Lower lobe of right lung (tissue), 2 donors: ENCODE measurements around the gene TBL1X. TPM values are rescaled to one million over a fixed set of nuclear protein-coding genes. Genes with fewer than 3 reads are reported as not detected.

Source experiments
- ATAC-seq, 2 donors: fragments of 200-7000 bp; cut with Tn5 transposase; one replicate each; pipeline ENCODE4 v1.9.1; 2020 to 2022; ENCODE audit warnings: mild to moderate bottlenecking in 2 of 2, moderate library complexity in 2 of 2
- DNase-seq: peaks from one replicate; pipeline ENCODE4 v3.0.0-alpha.2; 2020
- H3K27ac ChIP-seq: fragments of 200-600 bp; one replicate; pipeline ENCODE4 v1.8.0; 2022
- H3K27me3 ChIP-seq: fragments of 200-600 bp; one replicate; pipeline ENCODE4 v1.8.0; 2022; ENCODE audit warnings: low read depth
- H3K36me3 ChIP-seq: fragments of 200-600 bp; one replicate; pipeline ENCODE4 v1.8.0; 2022; ENCODE audit warnings: mild to moderate bottlenecking
- H3K4me1 ChIP-seq: fragments of 200-600 bp; one replicate; pipeline ENCODE4 v1.8.0; 2022
- H3K4me3 ChIP-seq: fragments of 200-600 bp; one replicate; pipeline ENCODE4 v1.8.0; 2022; ENCODE audit warnings: mild to moderate bottlenecking
- H3K9me3 ChIP-seq: fragments of 200-600 bp; one replicate; pipeline ENCODE4 v1.8.0; 2022
- intact Hi-C: fragments of 100-400 bp; cut with DNase I; formaldehyde crosslinking; loops from one replicate; pipeline ENCODE4 v1.11.0; 2022
- total RNA-seq: library from RNA; stranded (reverse); fragmentation: NEBNext Ultra II Directional; extraction: Animal tissue kit (Norgen Biotek cat#: 25700); gene quantifications from one replicate; pipeline ENCODE4 v1.2.1, GENCODE V29; 2021
- TF ChIP-seq, protein P1 (sequence below): fragments of 200-600 bp; IDR thresholded peaks from one replicate; pipeline ENCODE4 v1.8.0; 2022; ENCODE audit warnings: antibody characterized with exemption, mild to moderate bottlenecking
- donor health status: DM: no; HTN: yes; CAD: no; lungs with severe emphysema.

Gene TBL1X
- total RNA-seq, 1 donor from 2014 or later = 21.4 TPM

GRCh38 chrX:9577555-9577954, 112.7 kb downstream of the TBL1X start:
- no peak overlapping the region for H3K27ac ChIP-seq
- no peaks in the 10 kb centered on the region for H3K9me3 ChIP-seq
- ATAC-seq (no peak), DNase-seq (no peak)
- no peaks in the 10 kb centered on the region for H3K36me3 ChIP-seq
- no peaks in the 10 kb centered on the region for H3K4me1 ChIP-seq
- no peak overlapping the region for H3K4me3 ChIP-seq
- intact Hi-C loops = no loop called here
- no peaks in the 10 kb centered on the region for H3K27me3 ChIP-seq
- TF ChIP-seq, protein P1, sequence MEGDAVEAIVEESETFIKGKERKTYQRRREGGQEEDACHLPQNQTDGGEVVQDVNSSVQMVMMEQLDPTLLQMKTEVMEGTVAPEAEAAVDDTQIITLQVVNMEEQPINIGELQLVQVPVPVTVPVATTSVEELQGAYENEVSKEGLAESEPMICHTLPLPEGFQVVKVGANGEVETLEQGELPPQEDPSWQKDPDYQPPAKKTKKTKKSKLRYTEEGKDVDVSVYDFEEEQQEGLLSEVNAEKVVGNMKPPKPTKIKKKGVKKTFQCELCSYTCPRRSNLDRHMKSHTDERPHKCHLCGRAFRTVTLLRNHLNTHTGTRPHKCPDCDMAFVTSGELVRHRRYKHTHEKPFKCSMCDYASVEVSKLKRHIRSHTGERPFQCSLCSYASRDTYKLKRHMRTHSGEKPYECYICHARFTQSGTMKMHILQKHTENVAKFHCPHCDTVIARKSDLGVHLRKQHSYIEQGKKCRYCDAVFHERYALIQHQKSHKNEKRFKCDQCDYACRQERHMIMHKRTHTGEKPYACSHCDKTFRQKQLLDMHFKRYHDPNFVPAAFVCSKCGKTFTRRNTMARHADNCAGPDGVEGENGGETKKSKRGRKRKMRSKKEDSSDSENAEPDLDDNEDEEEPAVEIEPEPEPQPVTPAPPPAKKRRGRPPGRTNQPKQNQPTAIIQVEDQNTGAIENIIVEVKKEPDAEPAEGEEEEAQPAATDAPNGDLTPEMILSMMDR = no peak

- Histone ChIP-seq H3K27ac (no peak overlapping the region), H3K4me1 (no peaks in the 10 kb centered on the region), H3K4me3 (no peak overlapping the region), H3K9me3 (no peaks in the 10 kb centered on the region), H3K27me3 (no peaks in the 10 kb centered on the region), H3K36me3 (no peaks in the 10 kb centered on the region)
- intact Hi-C loops = no loop called here
- DNase-seq (no peak), ATAC-seq (no peak)
- TF ChIP-seq, protein P1 = no peak
Measured at GRCh38 chrX:9578083-9578779, 113.4 kb downstream of the TBL1X start.

DNA sequence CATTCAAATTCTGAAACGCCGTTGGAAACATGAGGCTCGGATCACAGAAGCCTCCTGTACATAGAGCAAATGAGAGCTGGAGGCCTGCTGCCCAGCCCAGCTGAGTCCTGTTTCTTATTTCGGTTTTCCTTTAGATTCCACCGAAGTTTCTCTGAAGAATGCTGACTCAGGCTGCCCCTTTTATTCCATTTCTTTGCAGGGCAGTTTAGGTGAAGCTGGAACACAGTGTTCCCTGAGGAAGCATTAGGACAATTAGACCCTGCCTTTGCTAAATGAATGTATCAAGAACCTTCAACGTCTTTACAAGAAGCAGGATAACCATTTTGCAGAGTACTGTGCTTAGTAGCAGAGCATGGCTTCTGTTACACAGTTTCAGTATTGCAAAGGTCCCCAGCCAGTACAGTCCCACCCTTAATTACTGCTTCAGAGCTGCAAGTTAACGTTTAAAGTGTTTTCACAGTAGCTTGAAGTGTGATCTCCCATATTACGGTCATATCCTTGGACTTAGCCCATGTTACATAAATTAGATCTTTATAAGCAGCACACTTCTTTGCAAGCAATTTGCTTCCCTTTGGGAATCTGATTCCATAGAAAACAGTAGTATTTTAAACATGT, 117.0 kb downstream of the TBL1X start:
- TF ChIP-seq, protein P1 = no peak
- intact Hi-C loops = no loop called here
- no peak for DNase-seq
- Histone ChIP-seq H3K27me3 (no peaks in the 10 kb centered on the region), H3K27ac (no peak overlapping the region), H3K9me3 (no peaks in the 10 kb centered on the region), H3K36me3 (no peaks in the 10 kb centered on the region), H3K4me1 (no peaks in the 10 kb centered on the region), H3K4me3 (no peak overlapping the region)
- no peak for ATAC-seq

- H3K4me3 ChIP-seq = no peak overlapping the region
- intact Hi-C loops = no loop called here
- TF ChIP-seq, protein P1 = no peak
- no peaks in the 10 kb centered on the region for H3K36me3 ChIP-seq
- no peaks in the 10 kb centered on the region for H3K27me3 ChIP-seq
- H3K27ac ChIP-seq = no peak overlapping the region
- no peak for ATAC-seq
- H3K4me1 ChIP-seq = no peaks in the 10 kb centered on the region
- DNase-seq = no peak
- no peaks in the 10 kb centered on the region for H3K9me3 ChIP-seq
Measured at GRCh38 chrX:9582956-9583355, 118.1 kb downstream of the TBL1X start.

DNA sequence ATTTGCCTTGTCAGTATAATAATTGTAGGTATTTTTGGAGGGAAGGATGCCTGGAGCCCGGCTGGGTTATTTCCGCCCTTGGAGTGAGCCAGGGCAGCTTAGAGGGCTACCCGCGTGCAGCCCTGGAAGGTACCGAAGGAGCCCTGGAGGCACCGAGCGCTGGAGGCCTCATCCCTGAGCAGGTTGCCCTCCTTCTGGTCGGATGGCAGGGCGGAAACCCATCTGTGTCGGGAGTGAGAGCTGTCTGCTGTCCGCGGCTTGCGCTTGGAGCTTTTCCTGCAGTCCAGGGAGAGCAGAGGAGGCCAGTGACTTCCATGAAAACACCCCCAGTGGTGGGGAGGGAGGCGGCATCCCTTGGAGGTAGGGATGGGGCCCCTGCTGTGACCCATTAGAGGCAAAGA, 122.1 kb downstream of the TBL1X start:
- no peaks in the 10 kb centered on the region for H3K9me3 ChIP-seq
- H3K36me3 ChIP-seq = no peaks in the 10 kb centered on the region
- no peaks in the 10 kb centered on the region for H3K27me3 ChIP-seq
- H3K4me3 ChIP-seq = no peak overlapping the region
- H3K4me1 ChIP-seq = no peaks in the 10 kb centered on the region
- DNase-seq = no peak
- intact Hi-C loops = no loop called here
- H3K27ac ChIP-seq = no peak overlapping the region
- TF ChIP-seq, protein P1 = no peak
- no peak for ATAC-seq
